ENCODE results near the gene RMDN2.

The RMDN2 gene

DNA sequence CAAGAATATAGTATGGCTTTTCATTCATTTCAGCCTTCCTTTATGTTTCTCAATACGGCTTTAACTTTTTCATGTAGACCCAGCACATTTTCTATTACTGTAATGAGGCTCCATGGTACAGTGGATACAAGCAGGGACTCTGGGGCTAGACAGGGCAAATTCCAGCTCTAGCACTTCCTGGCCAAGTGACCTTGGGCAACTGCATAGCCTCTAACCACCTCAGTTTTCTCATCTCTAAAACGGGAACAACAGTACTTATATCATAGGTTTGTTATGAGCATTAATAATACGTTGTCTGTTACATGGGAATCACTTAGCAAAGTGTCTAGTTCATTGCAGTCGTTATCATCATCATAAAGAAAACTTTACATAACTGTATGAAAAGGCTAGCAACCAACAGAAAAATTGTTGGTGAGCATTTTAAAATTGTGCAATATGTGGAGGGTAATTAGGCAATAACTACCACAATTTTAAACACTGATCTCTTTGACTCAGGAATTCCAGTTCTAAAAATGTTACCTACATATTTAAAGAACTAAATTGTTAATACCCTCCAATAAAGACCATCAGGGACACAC, 13.7 kb upstream of the RMDN2 start:
- no peaks in the 10 kb centered on the region; the same call in 1 of the 2 replicates for H3K4me1 ChIP-seq (ENCODE audit: control insufficient read depth, insufficient read depth, low read length)
- H3K4me3 ChIP-seq (ENCODE audit: low read depth, low read length), result no peak overlapping the region
- ChIA-PET CTCF (interaction anchor here (0.9 to 1.6 kb wide), 2 partner anchors 21 to 34 kb away, joined by 3 to 4 read pairs; no protein-coding TSS in a partner anchor), POLR2A (no interaction called here)
- H3K36me3 ChIP-seq (ENCODE audit: control insufficient read depth in 2 of 2, insufficient read depth in 1 of 2, low read length in 2 of 2), result no peaks in the 10 kb centered on the region
- H3K27ac ChIP-seq (ENCODE audit: extremely low read depth, low read depth, low read length), result no peak overlapping the region
- no peaks in the 10 kb centered on the region for H3K9me3 ChIP-seq (ENCODE audit: control insufficient read depth, insufficient read depth, low read depth, low read length)
- no peak for TF ChIP-seq ZNF529 (tag by site-specific recombination; IDR thresholded peaks at IDR 0.05; ENCODE audit: insufficient replicate concordance)
- TF ChIP-seq CTCF (tag by site-specific recombination; IDR thresholded peaks at IDR 0.05), result no peak
- no peak for TF ChIP-seq ZNF600 (tag by site-specific recombination; IDR thresholded peaks at IDR 0.05)
- TF ChIP-seq ZNF266 (tag by site-specific recombination; IDR thresholded peaks at IDR 0.05; ENCODE audit: low read depth), result no peak
- no peak for TF ChIP-seq ZNF654 (tag by site-specific recombination; IDR thresholded peaks at IDR 0.05; ENCODE audit: low read depth)
- no peak for TF ChIP-seq ZSCAN30 (tag by site-specific recombination; IDR thresholded peaks at IDR 0.05)
- no peak for TF ChIP-seq RBAK (tag by site-specific recombination; IDR thresholded peaks at IDR 0.05)
- no peak for TF ChIP-seq SCRT2 (tag by site-specific recombination; IDR thresholded peaks at IDR 0.05)

GRCh38 chr2:37912056-37912455, 13.0 kb upstream of the RMDN2 start:
- H3K36me3 ChIP-seq (ENCODE audit: control insufficient read depth in 2 of 2, insufficient read depth in 1 of 2, low read length in 2 of 2), result no peaks in the 10 kb centered on the region
- ChIA-PET POLR2A (no interaction called here), CTCF (interaction anchor here (0.9 to 1.6 kb wide), 2 partner anchors 21 to 35 kb away, joined by 3 to 4 read pairs; no protein-coding TSS in a partner anchor)
- H3K27ac ChIP-seq (ENCODE audit: extremely low read depth, low read depth, low read length), result no peak overlapping the region
- TF ChIP-seq FEZF1 (tag by site-specific recombination; IDR thresholded peaks at IDR 0.05), result no peak
- TF ChIP-seq ZBTB7A (tag by site-specific recombination; IDR thresholded peaks at IDR 0.05; ENCODE audit: low read depth), result no peak
- TF ChIP-seq ZBTB8A (tag by site-specific recombination; IDR thresholded peaks at IDR 0.05), result no peak
- no peak for TF ChIP-seq ZSCAN5A (tag by site-specific recombination; IDR thresholded peaks at IDR 0.05)
- TF ChIP-seq ZNF561 (tag by site-specific recombination; IDR thresholded peaks at IDR 0.05; ENCODE audit: borderline replicate concordance), result no peak
- TF ChIP-seq ZNF239 (tag by site-specific recombination; IDR thresholded peaks at IDR 0.05), result no peak
- no peak for TF ChIP-seq ZNF501 (tag by site-specific recombination; IDR thresholded peaks at IDR 0.05)
- TF ChIP-seq HOXD13 (CRISPR knock-in tag; IDR thresholded peaks at IDR 0.05; ENCODE audit: borderline replicate concordance), result no peak
- no peak for TF ChIP-seq YY1 (tag by site-specific recombination; IDR thresholded peaks at IDR 0.05)
- no peak for TF ChIP-seq TCF7L2 (IDR thresholded peaks at IDR 0.05; ENCODE audit: borderline replicate concordance, low read depth, low read length)
- TF ChIP-seq, protein P1, sequence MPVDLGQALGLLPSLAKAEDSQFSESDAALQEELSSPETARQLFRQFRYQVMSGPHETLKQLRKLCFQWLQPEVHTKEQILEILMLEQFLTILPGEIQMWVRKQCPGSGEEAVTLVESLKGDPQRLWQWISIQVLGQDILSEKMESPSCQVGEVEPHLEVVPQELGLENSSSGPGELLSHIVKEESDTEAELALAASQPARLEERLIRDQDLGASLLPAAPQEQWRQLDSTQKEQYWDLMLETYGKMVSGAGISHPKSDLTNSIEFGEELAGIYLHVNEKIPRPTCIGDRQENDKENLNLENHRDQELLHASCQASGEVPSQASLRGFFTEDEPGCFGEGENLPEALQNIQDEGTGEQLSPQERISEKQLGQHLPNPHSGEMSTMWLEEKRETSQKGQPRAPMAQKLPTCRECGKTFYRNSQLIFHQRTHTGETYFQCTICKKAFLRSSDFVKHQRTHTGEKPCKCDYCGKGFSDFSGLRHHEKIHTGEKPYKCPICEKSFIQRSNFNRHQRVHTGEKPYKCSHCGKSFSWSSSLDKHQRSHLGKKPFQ (tag by site-specific recombination; IDR thresholded peaks at IDR 0.05), result no peak
- no peak for TF ChIP-seq GFI1B (tag by site-specific recombination; IDR thresholded peaks at IDR 0.05)
- no peaks in the 10 kb centered on the region; the same call in 1 of the 2 replicates for H3K4me1 ChIP-seq (ENCODE audit: control insufficient read depth, insufficient read depth, low read length)
- no peak overlapping the region for H3K4me3 ChIP-seq (ENCODE audit: low read depth, low read length)
- no peaks in the 10 kb centered on the region for H3K9me3 ChIP-seq (ENCODE audit: control insufficient read depth, insufficient read depth, low read depth, low read length)

All from HEK293 (cell line).